HepG2 (cell line): ENCODE results near the gene APOL2. TPM values are rescaled to one million over a fixed set of nuclear protein-coding genes. Genes with fewer than 3 reads are reported as not detected.
"Not testable (repeated sequence)": the region's sequence is repeated elsewhere in the genome, so short reads cannot be mapped to it uniquely, and the experiment has no call there.

Source experiments
- ATAC-seq: fragments of 200-7000 bp; cut with Tn5 transposase; 3 replicates; pipeline ENCODE4 v1.9.1; 2020; ENCODE audit warnings: mild to moderate bottlenecking, moderate library complexity
- BruUV-seq: library from RNA; stranded (reverse); fragments of 400-500 nt; replicated peaks from 2 replicates; lab custom pipeline; 2021; lab: Mats Ljungman, UMichigan
- CTCF ChIA-PET: fragments of 300-600 bp; formaldehyde crosslinking; extraction: SDS; loops from one replicate; lab custom pipeline; 2021; ENCODE audit warnings: low total read pairs, inconsistent platforms, low intra/inter-chr PET ratio; lab: Yijun Ruan, JAX
- POLR2A ChIA-PET: fragments of 350-600 bp; sonication (Branson Sonifier 250); formaldehyde crosslinking; loops from one replicate; lab custom pipeline; 2020; ENCODE audit warnings: antibody characterized with exemption, inconsistent platforms; lab: Yijun Ruan, JAX
- DNase-seq: peaks from one replicate; pipeline ENCODE4 v3.0.0-alpha.2; 2015; ENCODE audit warnings: low spot score
- FAIRE-seq: peaks from 3 replicates; lab custom pipeline; 2011; peaks lifted over from hg19 to GRCh38; lab: Jason Lieb, UNC
- H2AFZ ChIP-seq: one replicate; pipeline ENCODE4 v1.6.1; 2011; ENCODE audit warnings: low read length, inconsistent platforms
- H3K27ac ChIP-seq: fragments of 300-600 bp; 3 replicates; pipeline ENCODE4 v1.8.0; 2011; ENCODE audit warnings: mixed run types, mild to moderate bottlenecking, mixed read lengths, low read length, inconsistent platforms; ENCODE audit not compliant: insufficient read depth; ENCODE audit errors: extremely low read length
- H3K27me3 ChIP-seq, 2 experiments: fragments of 200-600 bp in 1 of 2; 2 replicates in 1 of 2; 3 replicates in 1 of 2; pipeline versions ENCODE4 v1.6.0 to v1.8.0; 2011; ENCODE audit warnings: low read length in 2 of 2, mild to moderate bottlenecking in 2 of 2, moderate library complexity in 2 of 2, inconsistent platforms in 1 of 2; ENCODE audit not compliant: insufficient read depth in 2 of 2, control insufficient read depth in 1 of 2
- H3K36me3 ChIP-seq, 2 experiments: fragments of 200-600 bp in 1 of 2; replicated peaks in 1 of 2; 2 replicates in 1 of 2; 3 replicates in 1 of 2; pipeline versions ENCODE4 v1.5.1 to v1.8.0; 2011; ENCODE audit warnings: low read length in 2 of 2, inconsistent platforms in 1 of 2; ENCODE audit not compliant: insufficient read depth in 2 of 2, control insufficient read depth in 1 of 2
- H3K4me1 ChIP-seq: 2 replicates; pipeline ENCODE4 v1.5.1; 2012; ENCODE audit warnings: low read length, inconsistent platforms; ENCODE audit not compliant: insufficient read depth
- H3K4me2 ChIP-seq: 2 replicates; pipeline ENCODE4 v1.6.0; 2011; ENCODE audit warnings: low read depth, low read length, inconsistent platforms
- H3K4me3 ChIP-seq, 3 experiments: fragments of 200-600 bp in 1 of 3; sonication (generic), shearing (Covaris generic) in 1 of 3; replicated peaks in 1 of 3; 2 replicates each; pipeline ENCODE4 v1.5.1; 2011 to 2016; ENCODE audit warnings: low read length in 3 of 3, inconsistent platforms in 2 of 3, low read depth in 2 of 3, mild to moderate bottlenecking in 2 of 3, control low read depth in 1 of 3, mixed read lengths in 1 of 3; ENCODE audit not compliant: insufficient read depth in 1 of 3
- H3K79me2 ChIP-seq: one replicate; pipeline ENCODE4 v1.6.1; 2011; ENCODE audit warnings: low read length, inconsistent platforms; ENCODE audit not compliant: insufficient read depth
- H3K9ac ChIP-seq: 2 replicates; pipeline ENCODE4 v1.6.0; 2011; ENCODE audit warnings: mild to moderate bottlenecking, low read depth, low read length, inconsistent platforms; ENCODE audit not compliant: insufficient read depth
- H3K9me3 ChIP-seq: 2 replicates; pipeline ENCODE4 v1.5.1; 2012; ENCODE audit warnings: mild to moderate bottlenecking, low read length
- H4K20me1 ChIP-seq: 2 replicates; pipeline ENCODE4 v1.6.0; 2011; ENCODE audit warnings: inconsistent platforms, mild to moderate bottlenecking, low read length, moderate library complexity; ENCODE audit not compliant: insufficient read depth
- FOXK2 ChIP-seq: fragments of 450-650 bp; IDR thresholded peaks from 2 replicates; pipeline ENCODE4 v1.6.1; 2016
- SRSF4 ChIP-seq: fragments of 200-400 bp; formaldehyde crosslinking; IDR thresholded peaks from one replicate; pipeline ENCODE4 v1.6.1; 2018; ENCODE audit warnings: mild to moderate bottlenecking, low read depth, low read length, moderate library complexity; ENCODE audit not compliant: poor library complexity, severe bottlenecking
- WGBS: methylation state at CpG from one replicate; pipeline ENCODE4 v1.1.6; 2017; ENCODE audit warnings: low lambda C conversion rate; 5-methylcytosine and 5-hydroxymethylcytosine counted together
- in situ Hi-C: cut with HindIII; loops from 2 replicates; pipeline ENCODE4 v1.10.0; 2017; ENCODE audit warnings: low pct_unique_long_range_greater_than_20kb; ENCODE audit not compliant: extremely low pct_ligation_motif_present
- intact Hi-C: fragments of 100-400 bp; cut with micrococcal nuclease; formaldehyde crosslinking; loops from one replicate; pipeline ENCODE4 v1.10.0; 2022; ENCODE audit not compliant: unreplicated experiment
- polyA plus RNA-seq, 8 experiments: library from polyadenylated mRNA; depleted of rRNA in 3 of 8; stranded (reverse) in 7 of 8; unstranded in 1 of 8; fragments of >200 nt; fragmentation: Illumina TruSeq in 4 of 8; extraction: Trizol in 4 of 8; gene quantifications; 2 replicates each; pipeline versions ENCODE4 v1.2.1 to v1.2.3, GENCODE V29; 2011 to 2016; ENCODE audit warnings: low read depth in 4 of 8, missing spikeins in 1 of 8, mixed read lengths in 1 of 8; ENCODE audit not compliant: insufficient read depth in 1 of 8
- total RNA-seq, 5 experiments: library from RNA; depleted of rRNA; stranded (reverse); fragments of >200 nt; fragmentation: Illumina TruSeq; extraction: Trizol; gene quantifications; 2 replicates each; pipeline ENCODE4 v1.2.3, GENCODE V29; 2016; ENCODE audit warnings: low read depth in 1 of 5

APOL2 gene
- total and polyA plus RNA-seq, 2 of the 13 experiments (the other 11 are each of a cell fraction or from before 2014, with no cell fraction given), result 28.7 to 51.2 TPM

- intact Hi-C loops, result loop anchor here (5.0 kb wide), 1 partner anchor 36 kb away; the partner anchor contains the start of gene APOL2
- in situ Hi-C loops, result no loop called here
- no peaks in the 10 kb centered on the region for H4K20me1 ChIP-seq
- H3K4me1 ChIP-seq, result peaks cover 65% of the 10 kb centered on the region
- H3K79me2 ChIP-seq, result no peaks in the 10 kb centered on the region
- no peak within 1 kb of the TSS for H3K9ac ChIP-seq
- DNase-seq, result no peak
- CTCF ChIA-PET, result no interaction called here
- H2AFZ ChIP-seq, result no peak within 1 kb of the TSS
- peak within 1 kb of the TSS in 1 of 3 experiments; percentile 56; a peak in 1 of 6 replicates for H3K4me3 ChIP-seq
- POLR2A ChIA-PET, result no interaction called here
- no peaks in the 10 kb centered on the region for H3K9me3 ChIP-seq
- 92% methylated on average over 6 of the region's 13 CpGs for WGBS
- TF ChIP-seq SRSF4 (no peak), FOXK2 (no peak)
- no peak for ATAC-seq
- no peak within 1 kb of the TSS for H3K27ac ChIP-seq
- H3K27me3 ChIP-seq, result no peaks in the 10 kb centered on the region; a peak in 1 of 5 replicates
- no TSS peak for BruUV-seq
- no peak for FAIRE-seq
- no peaks in the 10 kb centered on the region for H3K36me3 ChIP-seq
- H3K4me2 ChIP-seq, result peak within 1 kb of the TSS; percentile 95
These were observed 37.6 kb downstream of the APOL2 start, which contains the start of gene APOL4 for GRCh38 chr22:36201630-36202319. APOL4 (minus strand) TSS chr22:36201809; CDS start chr22:36201734, 75 bp downstream.

GRCh38 chr22:36201025-36201424 is 38.3 kb downstream of the APOL2 start:
- H3K9me3 ChIP-seq, H3K27ac ChIP-seq, in situ Hi-C loops, ATAC-seq, POLR2A ChIA-PET, H3K4me2 ChIP-seq, H2AFZ ChIP-seq, H3K27me3 ChIP-seq, H3K79me2 ChIP-seq, DNase-seq, H4K20me1 ChIP-seq, CTCF ChIA-PET, FAIRE-seq, BruUV-seq, H3K4me3 ChIP-seq, H3K9ac ChIP-seq, H3K36me3 ChIP-seq: not testable (repeated sequence)
- peaks cover 65% of the 10 kb centered on the region for H3K4me1 ChIP-seq
- intact Hi-C loops, result loop anchor here (5.0 kb wide), 1 partner anchor 36 kb away; the partner anchor contains the start of gene APOL2
- WGBS, result 100% methylated on average over 1 of the region's 5 CpGs
